HG02885 (cell line): ENCODE results near the gene COASY.
"Not testable (repeated sequence)": the region's sequence is repeated elsewhere in the genome, so short reads cannot be mapped to it uniquely, and the experiment has no call there.

Experiments used
- ATAC-seq: cut with Tn5 transposase; IDR thresholded peaks from one replicate; pipeline ENCODE4 v1.9.1; 2021; ENCODE audit warnings: mild to moderate bottlenecking; ENCODE audit not compliant: unreplicated experiment, poor library complexity

COASY gene

DNA sequence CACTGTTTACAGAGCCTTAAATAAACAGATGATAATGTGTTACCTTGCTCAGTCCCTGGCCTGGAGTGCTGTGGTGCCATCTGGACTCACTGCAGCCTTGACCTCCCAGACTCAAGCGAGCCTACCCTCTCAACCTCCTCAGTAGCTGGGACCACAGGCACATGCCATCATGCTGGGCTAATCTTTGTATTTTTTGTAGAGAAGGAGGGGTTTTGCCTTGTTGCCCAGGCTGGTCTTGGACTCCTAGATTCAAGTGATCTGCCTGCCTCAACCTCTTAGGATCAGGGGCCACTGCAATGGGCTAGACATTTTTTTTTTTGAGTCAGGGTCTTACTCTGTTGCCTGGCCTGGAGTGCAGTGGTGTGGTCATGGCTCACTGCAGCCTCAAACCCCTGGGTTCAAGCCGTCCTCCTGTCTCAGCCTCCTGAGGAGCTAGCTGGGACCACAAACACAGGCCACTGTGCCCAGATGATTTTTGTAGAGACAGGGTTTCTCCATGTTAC is 30.9 kb upstream of the COASY start:
- ATAC-seq = no peak

DNA sequence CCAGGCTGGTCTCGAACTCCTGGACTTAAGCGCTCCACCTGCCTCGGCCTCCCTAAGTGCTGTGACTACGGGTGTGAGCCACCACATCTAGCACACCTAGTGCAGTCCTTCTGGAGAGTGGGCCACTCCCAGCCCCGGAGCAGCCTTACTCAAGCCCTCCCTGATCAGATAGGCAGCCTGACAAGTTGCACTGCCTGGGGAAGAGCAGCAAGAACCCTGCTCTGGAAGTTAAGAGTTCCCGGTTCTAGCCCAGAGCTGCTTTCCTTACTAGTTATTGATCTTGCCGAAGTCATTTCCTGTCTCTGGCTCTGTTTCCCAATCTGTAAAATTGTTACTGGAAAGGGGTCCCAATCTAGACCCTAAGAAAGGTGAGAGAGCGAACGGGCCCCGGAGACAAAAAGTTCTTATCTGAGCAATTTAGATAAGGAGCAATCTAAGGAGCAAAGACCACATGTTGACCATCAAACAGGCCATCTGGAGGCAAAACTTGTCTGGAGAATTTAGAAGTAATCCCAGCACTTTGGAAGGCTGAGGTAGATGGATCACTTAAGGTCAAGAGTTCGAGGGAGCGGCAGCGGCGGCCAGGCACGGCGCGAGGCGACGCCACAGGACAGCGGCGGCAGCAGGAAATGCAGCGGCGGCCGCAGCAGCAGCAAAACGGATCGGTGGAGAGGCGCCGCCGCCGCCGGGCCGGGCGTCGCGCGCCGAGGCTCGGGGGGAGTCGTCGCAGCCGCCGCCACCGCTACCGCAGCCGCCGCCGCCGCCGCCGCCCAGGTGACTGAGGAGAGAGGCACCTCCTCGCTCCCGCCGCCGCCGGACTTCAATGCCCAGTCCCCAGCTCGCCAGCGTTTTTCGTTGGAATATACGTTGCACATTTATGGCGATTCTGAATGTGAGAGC is 30.2 kb upstream of the COASY start:
- ATAC-seq = no peak

GRCh38 chr17:42535155-42536047 is 26.5 kb upstream of the COASY start:
- no peak for ATAC-seq

GRCh38 chr17:42536048-42536371 is 25.9 kb upstream of the COASY start, which contains the start of gene NAGLU:
TSS of gene NAGLU (plus strand) at chr17:42536241. CDS start at chr17:42536273, 32 bp downstream.
- ATAC-seq = peak; percentile 91

- ATAC-seq = peak; percentile 73
Measured at GRCh38 chr17:42536372-42537155, 25.4 kb upstream of the COASY start.

- no peak for ATAC-seq
Measured at GRCh38 chr17:42537156-42537805, 24.7 kb upstream of the COASY start.

DNA sequence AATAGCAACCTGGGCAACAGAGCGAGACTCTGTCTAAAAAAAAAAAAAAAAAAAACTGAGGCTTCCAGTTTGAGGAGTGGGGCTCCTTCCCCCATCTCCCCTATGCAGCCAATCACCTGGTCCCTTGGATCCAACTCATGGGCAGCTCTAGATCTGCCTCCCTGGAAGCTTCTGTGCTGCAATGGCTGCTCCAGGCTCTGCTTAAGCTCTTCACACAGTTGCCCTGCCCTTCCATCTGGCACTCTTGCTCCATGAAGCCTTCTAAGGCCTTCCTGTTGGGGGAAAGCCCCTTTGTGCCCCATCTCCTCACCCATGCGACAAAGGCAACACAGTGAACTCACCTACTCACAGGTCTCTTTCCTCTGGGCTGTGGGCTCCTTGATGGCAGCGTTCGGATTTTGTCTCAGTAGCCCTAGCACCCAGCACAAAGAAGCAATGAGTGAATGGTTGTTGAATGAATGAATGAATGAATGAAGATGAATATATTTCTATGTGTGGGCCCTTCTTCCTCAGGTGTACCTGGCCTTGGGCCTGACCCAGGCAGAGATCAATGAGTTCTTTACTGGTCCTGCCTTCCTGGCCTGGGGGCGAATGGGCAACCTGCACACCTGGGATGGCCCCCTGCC is 24.0 kb upstream of the COASY start:
- no peak for ATAC-seq

- no peak for ATAC-seq
Measured at GRCh38 chr17:42538482-42538881, 23.5 kb upstream of the COASY start.

DNA sequence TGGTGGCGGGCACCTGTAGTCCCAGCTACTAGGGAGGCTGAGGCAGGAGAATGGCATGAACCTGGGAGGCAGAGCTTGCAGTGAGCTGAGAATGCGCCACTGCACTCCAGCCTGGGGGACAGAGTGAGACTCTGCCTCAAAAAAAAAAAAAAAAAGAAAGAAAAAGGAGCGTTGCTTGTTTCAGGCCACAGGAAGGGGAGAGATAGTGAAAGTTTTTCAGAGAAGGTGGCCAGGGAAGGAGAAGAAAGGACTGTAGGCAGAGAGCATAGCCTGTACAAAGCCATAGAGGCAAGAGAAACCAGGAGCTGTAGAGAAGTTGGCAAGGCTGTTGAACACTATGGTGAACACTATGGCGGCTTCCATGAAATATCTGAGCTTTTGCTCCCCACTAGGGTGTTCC is 21.4 kb upstream of the COASY start:
- not testable (repeated sequence) for ATAC-seq

- no peak for ATAC-seq
Measured at GRCh38 chr17:42541041-42541833, 20.7 kb upstream of the COASY start.

- ATAC-seq = no peak
Measured at GRCh38 chr17:42543190-42544079, 18.5 kb upstream of the COASY start.

- no peak for ATAC-seq
Measured at GRCh38 chr17:42544874-42545283, 17.1 kb upstream of the COASY start.

- ATAC-seq = not testable (repeated sequence)
Measured at GRCh38 chr17:42545755-42546505, 16.0 kb upstream of the COASY start.

- ATAC-seq = no peak
Measured at GRCh38 chr17:42547001-42547461, 14.9 kb upstream of the COASY start.

- no peak for ATAC-seq
Measured at GRCh38 chr17:42547698-42548069, 14.3 kb upstream of the COASY start.

- peak; percentile 75 for ATAC-seq
Measured at GRCh38 chr17:42548070-42548837, 13.7 kb upstream of the COASY start.
